ENCODE results near the gene PAXX.

DNA sequence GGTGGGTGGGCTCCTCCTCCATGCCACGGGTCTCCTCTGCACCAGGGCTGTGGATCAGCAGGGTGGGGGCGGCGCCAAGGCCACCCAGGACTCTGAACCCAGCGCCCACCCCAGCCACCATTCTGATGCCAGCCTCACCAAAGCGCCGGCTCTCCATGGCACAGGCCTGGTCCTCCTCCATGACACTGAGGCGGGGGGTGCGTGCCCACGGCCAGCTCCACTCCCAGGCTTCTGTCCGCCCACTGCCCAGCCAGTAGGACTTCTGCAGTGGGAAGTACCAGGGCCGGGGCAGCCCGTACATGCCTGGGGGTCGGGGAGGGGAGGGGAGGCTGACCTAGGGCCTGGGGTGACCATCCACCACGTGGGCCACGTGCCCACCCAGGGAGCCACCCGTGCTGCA is 24.2 kb downstream of the PAXX start:
- TF ChIP-seq, protein P1, sequence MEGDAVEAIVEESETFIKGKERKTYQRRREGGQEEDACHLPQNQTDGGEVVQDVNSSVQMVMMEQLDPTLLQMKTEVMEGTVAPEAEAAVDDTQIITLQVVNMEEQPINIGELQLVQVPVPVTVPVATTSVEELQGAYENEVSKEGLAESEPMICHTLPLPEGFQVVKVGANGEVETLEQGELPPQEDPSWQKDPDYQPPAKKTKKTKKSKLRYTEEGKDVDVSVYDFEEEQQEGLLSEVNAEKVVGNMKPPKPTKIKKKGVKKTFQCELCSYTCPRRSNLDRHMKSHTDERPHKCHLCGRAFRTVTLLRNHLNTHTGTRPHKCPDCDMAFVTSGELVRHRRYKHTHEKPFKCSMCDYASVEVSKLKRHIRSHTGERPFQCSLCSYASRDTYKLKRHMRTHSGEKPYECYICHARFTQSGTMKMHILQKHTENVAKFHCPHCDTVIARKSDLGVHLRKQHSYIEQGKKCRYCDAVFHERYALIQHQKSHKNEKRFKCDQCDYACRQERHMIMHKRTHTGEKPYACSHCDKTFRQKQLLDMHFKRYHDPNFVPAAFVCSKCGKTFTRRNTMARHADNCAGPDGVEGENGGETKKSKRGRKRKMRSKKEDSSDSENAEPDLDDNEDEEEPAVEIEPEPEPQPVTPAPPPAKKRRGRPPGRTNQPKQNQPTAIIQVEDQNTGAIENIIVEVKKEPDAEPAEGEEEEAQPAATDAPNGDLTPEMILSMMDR (IDR thresholded peaks at IDR 0.05), result no peak
- TF ChIP-seq POLR2AphosphoS5 (IDR thresholded peaks at IDR 0.05) (no peak), POLR2A (IDR thresholded peaks at IDR 0.05) (no peak), EP300 (IDR thresholded peaks at IDR 0.05; ENCODE audit: low read depth) (no peak)

Data from transverse colon (tissue), 4 donors.